GM10847 (cell line): Measurements from ENCODE around the gene STX2.

Experiments
- POLR2A ChIP-seq: IDR thresholded peaks from 2 replicates; pipeline ENCODE4 v1.6.1; 2011; ENCODE audit not compliant: insufficient read length; ENCODE audit errors: extremely low read depth

STX2 gene

DNA sequence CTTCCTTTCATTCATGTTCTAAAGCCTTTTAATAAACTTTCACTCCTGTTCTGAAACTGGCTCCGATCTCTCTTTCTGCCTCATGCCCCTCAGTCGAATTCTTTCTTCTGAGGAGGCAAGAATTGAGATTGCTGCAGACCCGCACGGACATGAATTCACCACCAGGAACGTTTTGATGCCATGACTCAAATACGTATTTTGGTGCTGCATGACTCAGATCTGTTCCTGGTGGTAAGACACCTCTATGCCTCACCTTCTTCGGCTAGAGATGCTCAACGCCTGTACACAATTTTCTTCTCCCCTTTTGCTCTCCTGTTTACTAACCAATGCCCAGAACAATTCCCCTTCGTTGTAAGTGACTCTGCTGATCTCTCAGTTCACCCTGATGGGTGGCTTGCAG is 70.9 kb downstream of the STX2 start:
- no peak for TF ChIP-seq POLR2A

GRCh38 chr12:130766470-130766869 is 72.6 kb downstream of the STX2 start:
- TF ChIP-seq POLR2A: no peak

- TF ChIP-seq POLR2A: no peak
Measured at GRCh38 chr12:130765186-130765659, 73.8 kb downstream of the STX2 start.

DNA sequence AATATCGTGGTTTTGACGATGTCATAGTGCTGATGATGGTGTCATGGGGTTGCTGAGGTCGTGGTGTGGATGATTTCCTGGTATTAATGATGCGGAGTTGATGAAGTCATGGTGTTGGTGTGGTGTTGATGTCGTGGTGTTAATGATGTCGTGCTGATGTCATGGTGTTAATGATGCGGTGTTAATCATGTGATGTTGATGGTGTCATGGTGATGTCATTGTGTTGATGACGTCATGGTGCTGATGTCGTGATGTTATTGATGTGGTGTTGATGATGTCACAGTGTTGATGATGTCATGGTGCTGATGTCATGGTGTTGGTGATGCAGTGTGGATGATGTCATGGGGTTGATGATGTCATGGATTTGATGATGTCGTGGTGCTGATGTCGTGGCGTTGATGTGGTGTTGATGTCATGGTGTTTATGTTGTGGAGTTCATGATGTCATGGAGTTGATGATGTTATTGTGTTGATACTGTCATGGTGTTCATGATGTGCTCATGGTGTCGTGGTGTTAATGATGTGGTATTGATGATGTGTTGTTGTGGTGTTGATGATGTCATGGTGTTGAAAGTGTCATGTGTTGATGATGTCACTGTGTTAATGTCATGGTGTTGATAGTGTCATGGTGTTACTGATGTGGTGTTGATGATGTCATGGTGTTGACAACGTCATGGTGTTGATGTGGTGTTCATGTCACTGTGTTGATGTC is 74.4 kb downstream of the STX2 start:
- TF ChIP-seq POLR2A: no peak

GRCh38 chr12:130764073-130764472 is 75.0 kb downstream of the STX2 start:
- TF ChIP-seq POLR2A: no peak

DNA sequence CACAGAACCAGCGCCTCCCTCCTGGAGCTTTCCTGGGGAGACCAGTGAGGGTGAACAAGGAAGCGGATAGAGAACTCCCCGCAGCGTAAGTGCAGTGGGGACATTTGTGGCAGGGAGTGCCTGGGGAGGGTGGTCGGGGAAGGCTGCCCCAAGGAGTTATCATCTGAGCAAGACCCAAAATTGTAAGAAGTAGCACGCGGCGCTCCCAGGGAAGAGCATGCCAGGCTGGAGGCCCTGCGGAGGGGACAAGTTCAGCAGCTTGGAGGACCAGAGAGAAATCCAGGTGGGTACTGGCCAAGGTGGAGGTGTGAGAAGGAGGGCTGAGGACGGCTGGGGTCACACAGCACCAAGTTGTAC is 76.8 kb downstream of the STX2 start:
- no peak for TF ChIP-seq POLR2A

- no peak for TF ChIP-seq POLR2A
Measured at GRCh38 chr12:130761537-130762318, 77.3 kb downstream of the STX2 start.

GRCh38 chr12:130754234-130754901 is 84.7 kb downstream of the STX2 start:
- no peak for TF ChIP-seq POLR2A

GRCh38 chr12:130752692-130753230 is 86.3 kb downstream of the STX2 start:
- TF ChIP-seq POLR2A: no peak

- TF ChIP-seq POLR2A: no peak
Measured at GRCh38 chr12:130748786-130749185, 90.3 kb downstream of the STX2 start.

DNA sequence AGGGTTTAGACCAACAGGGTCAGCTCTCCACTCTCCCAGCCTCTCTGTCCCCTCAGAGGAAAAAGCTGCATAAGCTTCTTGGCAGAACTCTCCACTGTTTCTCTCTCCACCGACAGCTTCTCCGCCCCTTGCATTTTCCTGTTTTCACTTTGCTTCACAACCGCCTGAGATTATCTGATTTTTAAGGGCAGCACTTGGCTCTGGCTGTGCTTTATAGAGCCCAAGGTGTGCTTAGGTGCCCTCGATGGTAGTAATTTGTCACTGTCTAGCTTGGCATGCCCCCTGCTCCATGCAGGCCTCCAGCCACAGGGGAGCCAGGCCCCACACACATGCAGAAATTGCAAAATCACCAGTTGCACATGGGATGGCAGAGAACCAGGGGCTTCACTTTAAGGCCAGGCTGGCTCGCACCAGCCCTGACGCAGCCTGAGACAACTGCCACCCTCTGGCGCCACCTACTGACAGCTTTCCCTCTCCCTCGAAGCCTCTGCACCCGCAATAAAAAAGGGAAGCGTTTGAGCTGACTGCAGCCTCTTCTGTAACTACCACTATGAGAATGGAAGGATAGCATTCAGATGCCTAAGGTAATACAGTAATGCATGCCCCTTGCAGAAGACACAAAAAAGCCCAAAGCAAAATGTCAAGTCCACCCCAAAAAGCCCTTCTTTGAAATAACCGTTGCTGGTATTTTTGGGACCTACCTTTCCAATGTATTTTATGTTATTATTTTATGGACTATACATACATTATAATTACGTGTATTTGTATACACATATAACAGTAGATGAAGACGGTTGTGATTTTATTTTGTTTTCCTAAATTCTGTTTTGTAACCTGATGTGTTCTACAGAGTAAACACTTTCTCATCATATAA is 90.9 kb downstream of the STX2 start:
- no peak for TF ChIP-seq POLR2A

- no peak for TF ChIP-seq POLR2A
Measured at GRCh38 chr12:130746546-130746945, 92.5 kb downstream of the STX2 start.

DNA sequence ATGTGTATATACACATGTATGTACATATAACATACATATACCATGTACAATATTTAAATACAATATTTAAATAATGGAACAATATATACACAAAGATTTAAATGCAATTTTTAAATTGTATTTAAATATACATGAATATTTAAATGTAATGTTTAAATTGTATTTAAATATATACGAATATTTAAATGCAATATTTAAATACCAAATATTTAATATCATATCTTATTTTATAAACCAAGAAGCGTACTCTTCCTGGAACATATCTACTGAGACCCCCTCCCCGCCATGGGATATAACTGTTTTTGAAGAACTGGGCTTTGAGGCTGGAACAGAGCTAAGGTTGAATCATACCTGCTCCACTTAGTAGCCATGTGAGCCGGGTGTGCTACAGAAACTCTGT is 93.1 kb downstream of the STX2 start:
- TF ChIP-seq POLR2A: no peak

GRCh38 chr12:130744274-130744673 is 94.8 kb downstream of the STX2 start:
- no peak for TF ChIP-seq POLR2A

- no peak for TF ChIP-seq POLR2A
Measured at GRCh38 chr12:130743606-130744005, 95.4 kb downstream of the STX2 start.
